ENCODE data around the gene BLTP1.

- TF ChIP-seq ARID5B (CRISPR knock-in tag; IDR thresholded peaks at IDR 0.05) (no peak), ZNF761 (CRISPR knock-in tag; conservative IDR thresholded peaks at IDR 0.05) (no peak), USF2 (IDR thresholded peaks at IDR 0.05; ENCODE audit: low read depth, low read length) (no peak), USF2 (CRISPR knock-in tag; IDR thresholded peaks at IDR 0.05; ENCODE audit: borderline replicate concordance) (no peak), ZNF234 (CRISPR knock-in tag; conservative IDR thresholded peaks at IDR 0.05) (no peak), NFIC (IDR thresholded peaks at IDR 0.05; ENCODE audit: low read length) (no peak)
Observed at GRCh38 chr4:122118243-122118642, 33.9 kb upstream of the BLTP1 start.

Data from HepG2 (cell line).